Keratinocyte (primary cell): ENCODE results near the gene SETD7. TPM values are rescaled to one million over a fixed set of nuclear protein-coding genes. Genes with fewer than 3 reads are reported as not detected.

Experiments
- DNase-seq: peaks from one replicate; pipeline ENCODE4 v3.0.0-alpha.2; 2011; ENCODE audit warnings: low read depth, missing footprints, low spot score
- FAIRE-seq: peaks from 2 replicates; lab custom pipeline; 2011; peaks lifted over from hg19 to GRCh38; lab: Jason Lieb, UNC
- H2AFZ ChIP-seq: 2 replicates; pipeline ENCODE4 v1.6.0; 2012; ENCODE audit warnings: low read length, control low read depth, inconsistent platforms; ENCODE audit not compliant: control insufficient read depth
- H3K27ac ChIP-seq: 2 replicates; pipeline ENCODE4 v1.5.1; 2011; ENCODE audit warnings: low read length; ENCODE audit not compliant: control insufficient read depth, insufficient read depth
- H3K27me3 ChIP-seq: 3 replicates; pipeline ENCODE4 v1.6.0; 2011; ENCODE audit warnings: low read length; ENCODE audit not compliant: control insufficient read depth, insufficient read depth; ENCODE audit errors: extremely low read depth
- H3K36me3 ChIP-seq, 2 experiments: 2 replicates in 1 of 2; 3 replicates in 1 of 2; pipeline ENCODE4 v1.5.1; 2011; ENCODE audit warnings: low read length in 2 of 2, mild to moderate bottlenecking in 1 of 2; ENCODE audit not compliant: control insufficient read depth in 2 of 2, insufficient read depth in 2 of 2; ENCODE audit errors: extremely low read depth in 1 of 2
- H3K4me1 ChIP-seq: 3 replicates; pipeline ENCODE4 v1.5.1; 2011; ENCODE audit warnings: low read length; ENCODE audit not compliant: control insufficient read depth, insufficient read depth; ENCODE audit errors: extremely low read depth
- H3K4me2 ChIP-seq: 3 replicates; pipeline ENCODE4 v1.6.0; 2011; ENCODE audit warnings: low read depth, low read length; ENCODE audit not compliant: control insufficient read depth, insufficient read depth; ENCODE audit errors: extremely low read depth
- H3K4me3 ChIP-seq, 3 experiments: fragments of 200-600 bp in 1 of 3; sonication (generic) in 1 of 3; 2 replicates in 2 of 3; 3 replicates in 1 of 3; pipeline ENCODE4 v1.5.1; 2011 to 2016; ENCODE audit warnings: low read length in 3 of 3, mild to moderate bottlenecking in 3 of 3, control low read depth in 2 of 3, inconsistent platforms in 1 of 3, low read depth in 1 of 3, mixed read lengths in 1 of 3, mixed run types in 1 of 3, moderate library complexity in 1 of 3; ENCODE audit not compliant: control insufficient read depth in 2 of 3, insufficient read depth in 2 of 3; ENCODE audit errors: extremely low read depth in 1 of 3
- H3K79me2 ChIP-seq: 2 replicates; pipeline ENCODE4 v1.6.0; 2012; ENCODE audit warnings: low read length; ENCODE audit not compliant: control insufficient read depth, insufficient read depth
- H3K9ac ChIP-seq: 3 replicates; pipeline ENCODE4 v1.6.0; 2011; ENCODE audit warnings: low read length; ENCODE audit not compliant: control insufficient read depth, insufficient read depth; ENCODE audit errors: extremely low read depth
- H3K9me1 ChIP-seq: 3 replicates; pipeline ENCODE4 v1.6.0; 2011; ENCODE audit warnings: low read length; ENCODE audit not compliant: control insufficient read depth, insufficient read depth; ENCODE audit errors: extremely low read depth
- H3K9me3 ChIP-seq: 2 replicates; pipeline ENCODE4 v1.5.1; 2012; ENCODE audit warnings: low read depth, low read length; ENCODE audit not compliant: control insufficient read depth
- H4K20me1 ChIP-seq: 3 replicates; pipeline ENCODE4 v1.6.0; 2011; ENCODE audit warnings: low read length; ENCODE audit not compliant: control insufficient read depth, insufficient read depth; ENCODE audit errors: extremely low read depth
- CTCF ChIP-seq, 3 experiments: IDR thresholded peaks in 1 of 3; conservative IDR thresholded peaks in 1 of 3; optimal IDR thresholded peaks in 1 of 3; 2 replicates in 2 of 3; 3 replicates in 1 of 3; pipeline versions ENCODE3 to v1.5.1; 2011; ENCODE audit warnings: low read length in 3 of 3, mild to moderate bottlenecking in 3 of 3, moderate library complexity in 2 of 3, control low read depth in 1 of 3, inconsistent platforms in 1 of 3; ENCODE audit not compliant: insufficient read depth in 2 of 3; ENCODE audit errors: extremely low read depth in 1 of 3
- EZH2 ChIP-seq: IDR thresholded peaks from one replicate; pipeline ENCODE4 v1.6.1; 2012; ENCODE audit warnings: inconsistent platforms, mild to moderate bottlenecking, low read length, moderate library complexity
- dilution Hi-C: fragments of 300-500 bp; cut with MboI; formaldehyde crosslinking; loops from one replicate; pipeline ENCODE4 v1.7.0; 2020; ENCODE audit warnings: low sequenced_read_pairs; ENCODE audit not compliant: extremely low pct_ligation_motif_present
- polyA plus RNA-seq, 5 experiments: library from polyadenylated mRNA; depleted of rRNA in 3 of 5; stranded (reverse) in 3 of 5; stranded (forward) in 1 of 5; unstranded in 1 of 5; fragments of >200 nt; gene quantifications; 1 replicate in 1 of 5; 2 replicates in 3 of 5; 3 replicates in 1 of 5; pipeline versions ENCODE4 v1.2.1 to v1.2.3, GENCODE V29; 2011 to 2012; ENCODE audit warnings: missing spikeins in 2 of 5, low read depth in 1 of 5, low replicate concordance in 1 of 5

SETD7 gene
- polyA plus RNA-seq, 1 donor (not counting 4 experiments of a cell fraction or from before 2014, with no cell fraction given): 18.8 TPM

DNA sequence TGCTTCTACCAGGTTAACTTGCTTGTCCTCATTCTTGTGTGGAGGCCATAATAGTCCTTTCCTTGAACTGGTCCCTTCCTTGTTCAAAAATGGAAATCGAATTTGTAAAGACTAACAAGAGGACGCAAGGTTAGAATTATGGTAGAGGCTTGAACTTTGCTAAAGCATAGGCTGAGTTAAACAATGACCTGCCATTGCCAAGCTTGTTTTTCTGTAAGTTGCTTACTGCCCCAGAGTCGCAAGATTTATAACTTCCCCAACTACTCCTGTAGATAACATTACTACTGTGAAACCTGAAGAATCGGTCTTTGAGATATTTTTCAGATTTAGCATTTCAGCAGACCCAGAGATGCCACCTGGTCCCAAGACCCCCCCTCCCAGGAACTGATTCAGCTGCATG, 56.8 kb downstream of the SETD7 start:
- H3K9ac ChIP-seq: no peak overlapping the region
- H4K20me1 ChIP-seq: no peaks in the 10 kb centered on the region
- no peak for DNase-seq
- dilution Hi-C loops: no loop called here
- no peaks in the 10 kb centered on the region for H3K79me2 ChIP-seq
- no peak overlapping the region for H3K4me3 ChIP-seq
- TF ChIP-seq EZH2 (no peak), CTCF (optimal IDR thresholded peaks at IDR 0.05 in 1 of 3, IDR thresholded peaks at IDR 0.05 in 1 of 3, conservative IDR thresholded peaks at IDR 0.05 in 1 of 3; ENCODE audit: extremely low read depth in 1 of 3, insufficient read depth in 2 of 3, low read length in 3 of 3) (no peak)
- no peaks in the 10 kb centered on the region for H3K4me1 ChIP-seq
- H3K9me1 ChIP-seq: no peaks in the 10 kb centered on the region
- H3K9me3 ChIP-seq: no peaks in the 10 kb centered on the region
- no peak overlapping the region for H3K4me2 ChIP-seq
- no peak for FAIRE-seq
- no peak overlapping the region for H2AFZ ChIP-seq
- H3K27ac ChIP-seq: no peak overlapping the region
- no peaks in the 10 kb centered on the region for H3K27me3 ChIP-seq
- no peaks in the 10 kb centered on the region for H3K36me3 ChIP-seq

DNA sequence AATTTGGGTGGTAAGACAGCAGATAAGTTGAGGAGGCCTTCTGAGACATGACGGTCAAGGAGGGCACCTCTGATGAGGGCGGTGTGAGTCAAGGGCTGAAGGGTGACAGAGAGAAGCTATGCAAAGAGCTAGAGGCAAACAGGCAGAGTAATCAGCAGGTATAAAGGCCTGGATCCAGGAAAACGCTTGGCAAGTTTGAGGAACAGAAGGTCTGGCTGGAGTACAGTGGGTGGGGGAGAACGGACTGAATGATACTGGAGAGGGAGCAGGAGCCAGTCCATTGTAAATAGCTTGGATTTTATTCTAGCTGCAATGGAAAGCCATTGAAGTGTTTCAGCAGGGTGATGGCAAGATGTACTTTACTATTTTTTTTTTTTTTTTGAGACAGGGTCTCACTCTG, 62.8 kb downstream of the SETD7 start:
- Histone ChIP-seq H3K9me1 (no peaks in the 10 kb centered on the region), H3K4me2 (no peak overlapping the region), H3K27ac (no peak overlapping the region), H3K27me3 (no peaks in the 10 kb centered on the region), H3K4me1 (no peaks in the 10 kb centered on the region), H3K9me3 (no peaks in the 10 kb centered on the region), H3K36me3 (no peaks in the 10 kb centered on the region), H3K79me2 (no peaks in the 10 kb centered on the region), H3K9ac (no peak overlapping the region), H3K4me3 (no peak overlapping the region), H2AFZ (no peak overlapping the region), H4K20me1 (no peaks in the 10 kb centered on the region)
- no peak for TF ChIP-seq CTCF (optimal IDR thresholded peaks at IDR 0.05 in 1 of 3, IDR thresholded peaks at IDR 0.05 in 1 of 3, conservative IDR thresholded peaks at IDR 0.05 in 1 of 3; ENCODE audit: extremely low read depth in 1 of 3, insufficient read depth in 2 of 3, low read length in 3 of 3)
- TF ChIP-seq EZH2: no peak
- FAIRE-seq (no peak), DNase-seq (no peak)
- dilution Hi-C loops: no loop called here
